Measurements from ENCODE around the gene RANGAP1.

RANGAP1 gene

GRCh38 chr22:41250127-41250526 is 35.9 kb downstream of the RANGAP1 start:
- no peak for TF ChIP-seq CTCF (IDR thresholded peaks at IDR 0.05; ENCODE audit: insufficient read depth, low read depth, low read length, missing control alignments)
- DNase-seq (ENCODE audit: low read depth) = no peak
- H3K4me3 ChIP-seq (ENCODE audit: low read depth, low read length) = no peak overlapping the region

- TF ChIP-seq CTCF (IDR thresholded peaks at IDR 0.05; ENCODE audit: insufficient read depth, low read depth, low read length, missing control alignments) = no peak
- no peak overlapping the region for H3K4me3 ChIP-seq (ENCODE audit: low read depth, low read length)
- no peak for DNase-seq (ENCODE audit: low read depth)
Observed at GRCh38 chr22:41249442-41249841, 36.5 kb downstream of the RANGAP1 start.

GRCh38 chr22:41248758-41249157 is 37.2 kb downstream of the RANGAP1 start:
- DNase-seq (ENCODE audit: low read depth) = no peak
- TF ChIP-seq CTCF (IDR thresholded peaks at IDR 0.05; ENCODE audit: insufficient read depth, low read depth, low read length, missing control alignments) = no peak
- H3K4me3 ChIP-seq (ENCODE audit: low read depth, low read length) = no peak overlapping the region

- no peak for DNase-seq (ENCODE audit: low read depth)
- no peak for TF ChIP-seq CTCF (IDR thresholded peaks at IDR 0.05; ENCODE audit: insufficient read depth, low read depth, low read length, missing control alignments)
Observed at GRCh38 chr22:41248314-41248713, 37.7 kb downstream of the RANGAP1 start.

GRCh38 chr22:41247703-41248102 is 38.3 kb downstream of the RANGAP1 start:
- DNase-seq (ENCODE audit: low read depth) = no peak
- no peak for TF ChIP-seq CTCF (IDR thresholded peaks at IDR 0.05; ENCODE audit: insufficient read depth, low read depth, low read length, missing control alignments)

More at GRCh38 chr22:41248314-41248713, 37.7 kb downstream of the RANGAP1 start:
- H3K4me3 ChIP-seq (ENCODE audit: low read depth, low read length) = no peak overlapping the region

GRCh38 chr22:41245917-41246499 is 40.0 kb downstream of the RANGAP1 start:
- no peak for TF ChIP-seq CTCF (IDR thresholded peaks at IDR 0.05; ENCODE audit: insufficient read depth, low read depth, low read length, missing control alignments)
- H3K4me3 ChIP-seq (ENCODE audit: low read depth, low read length) = no peak overlapping the region
- no peak for DNase-seq (ENCODE audit: low read depth)

More at GRCh38 chr22:41247703-41248102, 38.3 kb downstream of the RANGAP1 start:
- no peak overlapping the region for H3K4me3 ChIP-seq (ENCODE audit: low read depth, low read length)

- DNase-seq (ENCODE audit: low read depth) = no peak
- TF ChIP-seq CTCF (IDR thresholded peaks at IDR 0.05; ENCODE audit: insufficient read depth, low read depth, low read length, missing control alignments) = no peak
- H3K4me3 ChIP-seq (ENCODE audit: low read depth, low read length) = no peak overlapping the region
Observed at GRCh38 chr22:41243361-41243760, 42.6 kb downstream of the RANGAP1 start.
